WTC11 (cell line): ENCODE results near the gene ASB11. TPM values are rescaled to one million over a fixed set of nuclear protein-coding genes. Genes with fewer than 3 reads are reported as not detected.

Source experiments
- ATAC-seq: fragments of 200-7000 bp; cut with Tn5 transposase; 2 replicates; pipeline ENCODE4 v1.10.0; 2021; ENCODE audit warnings: mild to moderate bottlenecking, moderate library complexity
- Bru-seq: library from RNA; stranded (reverse); fragments of 400-500 nt; gene quantifications from one replicate; lab custom pipeline; 2021; lab: Mats Ljungman, UMichigan
- CTCF ChIA-PET: fragments of 300-600 bp; sonication (Branson Sonifier 250); formaldehyde crosslinking; loops from one replicate; lab custom pipeline; 2021; ENCODE audit warnings: antibody characterized with exemption; lab: Charles Lee
- POLR2A ChIA-PET: fragments of 350-600 bp; sonication (Branson Sonifier 250); formaldehyde crosslinking; loops from one replicate; lab custom pipeline; 2021; ENCODE audit warnings: antibody characterized with exemption; lab: Charles Lee
- DNase-seq: peaks from one replicate; pipeline ENCODE4 v3.0.0; 2021; ENCODE audit warnings: low spot score
- H3K27ac Mint-ChIP-seq: 2 replicates; pipeline ENCODE4 v1.8.0; 2021; ENCODE audit warnings: mixed read lengths
- H3K27me3 Mint-ChIP-seq: 2 replicates; pipeline ENCODE4 v1.8.0; 2021; ENCODE audit warnings: low read depth, mild to moderate bottlenecking, moderate library complexity, mixed read lengths
- H3K36me3 Mint-ChIP-seq: 2 replicates; pipeline ENCODE4 v1.8.0; 2021; ENCODE audit warnings: mixed read lengths
- H3K4me1 Mint-ChIP-seq: 2 replicates; pipeline ENCODE4 v1.8.0; 2022; ENCODE audit warnings: mixed read lengths
- H3K4me3 Mint-ChIP-seq: 2 replicates; pipeline ENCODE4 v1.8.0; 2021; ENCODE audit warnings: mild to moderate bottlenecking, moderate library complexity, mixed read lengths
- H3K9me3 Mint-ChIP-seq: 2 replicates; pipeline ENCODE4 v1.8.0; 2021; ENCODE audit warnings: mixed read lengths
- ATF1 ChIP-seq: sonication (generic); formaldehyde crosslinking; IDR thresholded peaks from 2 replicates; pipeline ENCODE4 v1.8.1; 2023; ENCODE audit warnings: mild to moderate bottlenecking, moderate library complexity, missing genetic modification reagents
- GRHL2 ChIP-seq: fragments of 250-450 bp; sonication (Bioruptor Pico); IDR thresholded peaks from 2 replicates; pipeline ENCODE4 v1.8.0; 2022; ENCODE audit warnings: mild to moderate bottlenecking, moderate library complexity; ENCODE audit not compliant: insufficient replicate concordance, severe bottlenecking
- JUN ChIP-seq: sonication (generic); formaldehyde crosslinking; IDR thresholded peaks from 2 replicates; pipeline ENCODE4 v1.8.0; 2023; ENCODE audit warnings: mild to moderate bottlenecking, missing genetic modification reagents
- NFE2L1 ChIP-seq: sonication (generic); formaldehyde crosslinking; IDR thresholded peaks from 2 replicates; pipeline ENCODE4 v1.8.1; 2023; ENCODE audit warnings: missing genetic modification reagents
- NFYB ChIP-seq: sonication (generic); formaldehyde crosslinking; conservative IDR thresholded peaks from 2 replicates; pipeline ENCODE4 v1.8.0; 2022; ENCODE audit warnings: low read depth, missing genetic modification reagents
- SOX15 ChIP-seq: fragments of 250-450 bp; sonication (Bioruptor Pico); IDR thresholded peaks from 2 replicates; pipeline ENCODE4 v1.9.0; 2021; ENCODE audit warnings: mild to moderate bottlenecking
- TP53 ChIP-seq: sonication (generic); formaldehyde crosslinking; IDR thresholded peaks from 2 replicates; pipeline ENCODE4 v1.8.1; 2023; ENCODE audit warnings: mild to moderate bottlenecking, missing genetic modification reagents
- ZNF138 ChIP-seq: sonication (generic); formaldehyde crosslinking; conservative IDR thresholded peaks from 2 replicates; pipeline ENCODE4 v1.8.1; 2022; ENCODE audit warnings: mild to moderate bottlenecking, moderate library complexity, missing genetic modification reagents
- ZNF317 ChIP-seq: sonication (generic); formaldehyde crosslinking; IDR thresholded peaks from 2 replicates; pipeline ENCODE4 v1.8.1; 2023; ENCODE audit warnings: low read depth, mild to moderate bottlenecking, moderate library complexity, missing genetic modification reagents, borderline replicate concordance
- ZNF423 ChIP-seq: fragments of 250-450 bp; sonication (Bioruptor Pico); IDR thresholded peaks from 2 replicates; pipeline ENCODE4 v2.1.2; 2022; ENCODE audit warnings: mild to moderate bottlenecking, moderate library complexity
- long read RNA-seq, 3 experiments: library from RNA in 1 of 3; library from capped mRNA in 1 of 3; library from polyadenylated mRNA in 1 of 3; unstranded in 2 of 3; stranded (forward) in 1 of 3; transcript quantifications; one replicate each; pipeline ENCODE4 v2.0.0, GENCODE V29; 2021
- total RNA-seq: library from RNA; stranded (reverse); gene quantifications from 3 replicates; pipeline ENCODE4 v1.2.3, GENCODE V29; 2021
- TF ChIP-seq, protein P1 (sequence below): sonication (generic); formaldehyde crosslinking; IDR thresholded peaks from 2 replicates; pipeline ENCODE4 v1.8.1; 2023; ENCODE audit warnings: mild to moderate bottlenecking, moderate library complexity, missing genetic modification reagents
- TF ChIP-seq, protein P2 (sequence below): sonication (generic); formaldehyde crosslinking; IDR thresholded peaks from 2 replicates; pipeline ENCODE4 v1.8.0; 2023; ENCODE audit warnings: mild to moderate bottlenecking, missing genetic modification reagents
- TF ChIP-seq, protein P3 (sequence below): sonication (generic); formaldehyde crosslinking; IDR thresholded peaks from 2 replicates; pipeline ENCODE4 v1.8.0; 2022; ENCODE audit warnings: missing genetic modification reagents
- TF ChIP-seq, protein P4 (sequence below): fragments of 250-450 bp; sonication (Bioruptor Pico); IDR thresholded peaks from 2 replicates; pipeline ENCODE4 v1.9.0; 2021; ENCODE audit warnings: moderate library complexity, mild to moderate bottlenecking, inconsistent platforms, borderline replicate concordance
- TF ChIP-seq, protein P5 (sequence below): fragments of 250-450 bp; sonication (Bioruptor Pico); IDR thresholded peaks from 2 replicates; pipeline ENCODE4 v1.8.0; 2021; ENCODE audit warnings: mild to moderate bottlenecking
- TF ChIP-seq, protein P6 (sequence below): sonication (generic); formaldehyde crosslinking; IDR thresholded peaks from 2 replicates; pipeline ENCODE4 v1.8.1; 2023; ENCODE audit warnings: mild to moderate bottlenecking, missing genetic modification reagents

Gene ASB11, protein sequence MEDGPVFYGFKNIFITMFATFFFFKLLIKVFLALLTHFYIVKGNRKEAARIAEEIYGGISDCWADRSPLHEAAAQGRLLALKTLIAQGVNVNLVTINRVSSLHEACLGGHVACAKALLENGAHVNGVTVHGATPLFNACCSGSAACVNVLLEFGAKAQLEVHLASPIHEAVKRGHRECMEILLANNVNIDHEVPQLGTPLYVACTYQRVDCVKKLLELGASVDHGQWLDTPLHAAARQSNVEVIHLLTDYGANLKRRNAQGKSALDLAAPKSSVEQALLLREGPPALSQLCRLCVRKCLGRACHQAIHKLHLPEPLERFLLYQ
- total RNA-seq (not detected in 3 replicates), Bru-seq, nascent RNA (percentile 1 among the genes with signal in this experiment)
- long read RNA-seq, experiment 1: 0 reads
- long read RNA-seq, experiment 2: 0 reads
- long read RNA-seq, experiment 3: 0 reads

DNA sequence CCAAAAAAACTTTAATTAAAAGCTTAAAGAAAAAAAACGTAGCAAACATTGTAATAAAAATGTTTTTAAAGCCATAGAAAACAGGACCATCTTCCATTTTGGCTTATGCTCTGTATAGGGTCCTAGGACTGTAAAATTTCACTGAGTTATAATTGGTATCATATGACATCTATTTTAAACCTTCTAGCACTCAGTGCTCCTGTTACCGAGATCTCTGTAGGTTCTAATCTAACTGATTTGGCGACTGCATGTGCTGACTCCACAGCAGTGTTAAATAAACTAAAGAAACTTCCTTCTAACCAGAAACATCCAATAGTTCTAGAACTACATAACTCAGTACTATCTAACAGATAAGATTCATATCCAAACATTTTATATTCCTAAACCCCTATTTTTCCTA, at the start of gene ASB11:
Gene ASB11 (minus strand): TSS at position 132 of the 400 bp plus-strand sequence. CDS start 35 bp downstream, at position 97.
- TF ChIP-seq, protein P1, sequence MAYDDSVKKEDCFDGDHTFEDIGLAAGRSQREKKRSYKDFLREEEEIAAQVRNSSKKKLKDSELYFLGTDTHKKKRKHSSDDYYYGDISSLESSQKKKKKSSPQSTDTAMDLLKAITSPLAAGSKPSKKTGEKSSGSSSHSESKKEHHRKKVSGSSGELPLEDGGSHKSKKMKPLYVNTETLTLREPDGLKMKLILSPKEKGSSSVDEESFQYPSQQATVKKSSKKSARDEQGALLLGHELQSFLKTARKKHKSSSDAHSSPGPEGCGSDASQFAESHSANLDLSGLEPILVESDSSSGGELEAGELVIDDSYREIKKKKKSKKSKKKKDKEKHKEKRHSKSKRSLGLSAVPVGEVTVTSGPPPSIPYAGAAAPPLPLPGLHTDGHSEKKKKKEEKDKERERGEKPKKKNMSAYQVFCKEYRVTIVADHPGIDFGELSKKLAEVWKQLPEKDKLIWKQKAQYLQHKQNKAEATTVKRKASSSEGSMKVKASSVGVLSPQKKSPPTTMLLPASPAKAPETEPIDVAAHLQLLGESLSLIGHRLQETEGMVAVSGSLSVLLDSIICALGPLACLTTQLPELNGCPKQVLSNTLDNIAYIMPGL (CRISPR knock-in tag): no peak
- TF ChIP-seq, protein P2, sequence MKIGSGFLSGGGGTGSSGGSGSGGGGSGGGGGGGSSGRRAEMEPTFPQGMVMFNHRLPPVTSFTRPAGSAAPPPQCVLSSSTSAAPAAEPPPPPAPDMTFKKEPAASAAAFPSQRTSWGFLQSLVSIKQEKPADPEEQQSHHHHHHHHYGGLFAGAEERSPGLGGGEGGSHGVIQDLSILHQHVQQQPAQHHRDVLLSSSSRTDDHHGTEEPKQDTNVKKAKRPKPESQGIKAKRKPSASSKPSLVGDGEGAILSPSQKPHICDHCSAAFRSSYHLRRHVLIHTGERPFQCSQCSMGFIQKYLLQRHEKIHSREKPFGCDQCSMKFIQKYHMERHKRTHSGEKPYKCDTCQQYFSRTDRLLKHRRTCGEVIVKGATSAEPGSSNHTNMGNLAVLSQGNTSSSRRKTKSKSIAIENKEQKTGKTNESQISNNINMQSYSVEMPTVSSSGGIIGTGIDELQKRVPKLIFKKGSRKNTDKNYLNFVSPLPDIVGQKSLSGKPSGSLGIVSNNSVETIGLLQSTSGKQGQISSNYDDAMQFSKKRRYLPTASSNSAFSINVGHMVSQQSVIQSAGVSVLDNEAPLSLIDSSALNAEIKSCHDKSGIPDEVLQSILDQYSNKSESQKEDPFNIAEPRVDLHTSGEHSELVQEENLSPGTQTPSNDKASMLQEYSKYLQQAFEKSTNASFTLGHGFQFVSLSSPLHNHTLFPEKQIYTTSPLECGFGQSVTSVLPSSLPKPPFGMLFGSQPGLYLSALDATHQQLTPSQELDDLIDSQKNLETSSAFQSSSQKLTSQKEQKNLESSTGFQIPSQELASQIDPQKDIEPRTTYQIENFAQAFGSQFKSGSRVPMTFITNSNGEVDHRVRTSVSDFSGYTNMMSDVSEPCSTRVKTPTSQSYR: no peak
- TF ChIP-seq NFE2L1 (CRISPR knock-in tag) (no peak), NFYB (CRISPR knock-in tag) (no peak), ZNF138 (no peak), SOX15 (CRISPR knock-in tag) (no peak)
- TF ChIP-seq, protein P3, sequence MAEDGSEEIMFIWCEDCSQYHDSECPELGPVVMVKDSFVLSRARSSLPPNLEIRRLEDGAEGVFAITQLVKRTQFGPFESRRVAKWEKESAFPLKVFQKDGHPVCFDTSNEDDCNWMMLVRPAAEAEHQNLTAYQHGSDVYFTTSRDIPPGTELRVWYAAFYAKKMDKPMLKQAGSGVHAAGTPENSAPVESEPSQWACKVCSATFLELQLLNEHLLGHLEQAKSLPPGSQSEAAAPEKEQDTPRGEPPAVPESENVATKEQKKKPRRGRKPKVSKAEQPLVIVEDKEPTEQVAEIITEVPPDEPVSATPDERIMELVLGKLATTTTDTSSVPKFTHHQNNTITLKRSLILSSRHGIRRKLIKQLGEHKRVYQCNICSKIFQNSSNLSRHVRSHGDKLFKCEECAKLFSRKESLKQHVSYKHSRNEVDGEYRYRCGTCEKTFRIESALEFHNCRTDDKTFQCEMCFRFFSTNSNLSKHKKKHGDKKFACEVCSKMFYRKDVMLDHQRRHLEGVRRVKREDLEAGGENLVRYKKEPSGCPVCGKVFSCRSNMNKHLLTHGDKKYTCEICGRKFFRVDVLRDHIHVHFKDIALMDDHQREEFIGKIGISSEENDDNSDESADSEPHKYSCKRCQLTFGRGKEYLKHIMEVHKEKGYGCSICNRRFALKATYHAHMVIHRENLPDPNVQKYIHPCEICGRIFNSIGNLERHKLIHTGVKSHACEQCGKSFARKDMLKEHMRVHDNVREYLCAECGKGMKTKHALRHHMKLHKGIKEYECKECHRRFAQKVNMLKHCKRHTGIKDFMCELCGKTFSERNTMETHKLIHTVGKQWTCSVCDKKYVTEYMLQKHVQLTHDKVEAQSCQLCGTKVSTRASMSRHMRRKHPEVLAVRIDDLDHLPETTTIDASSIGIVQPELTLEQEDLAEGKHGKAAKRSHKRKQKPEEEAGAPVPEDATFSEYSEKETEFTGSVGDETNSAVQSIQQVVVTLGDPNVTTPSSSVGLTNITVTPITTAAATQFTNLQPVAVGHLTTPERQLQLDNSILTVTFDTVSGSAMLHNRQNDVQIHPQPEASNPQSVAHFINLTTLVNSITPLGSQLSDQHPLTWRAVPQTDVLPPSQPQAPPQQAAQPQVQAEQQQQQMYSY: no peak
- TF ChIP-seq, protein P4, sequence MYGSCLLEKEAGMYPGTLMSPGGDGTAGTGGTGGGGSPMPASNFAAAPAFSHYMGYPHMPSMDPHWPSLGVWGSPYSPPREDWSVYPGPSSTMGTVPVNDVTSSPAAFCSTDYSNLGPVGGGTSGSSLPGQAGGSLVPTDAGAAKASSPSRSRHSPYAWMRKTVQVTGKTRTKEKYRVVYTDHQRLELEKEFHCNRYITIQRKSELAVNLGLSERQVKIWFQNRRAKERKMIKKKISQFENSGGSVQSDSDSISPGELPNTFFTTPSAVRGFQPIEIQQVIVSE (CRISPR knock-in tag): no peak
- ATAC-seq: no peak
- Mint-ChIP-seq H3K27ac (no peak within 1 kb of the TSS), H3K36me3 (peaks cover 4% of the 10 kb centered on the region; the same call in 1 of the 2 replicates), H3K4me3 (no peak within 1 kb of the TSS), H3K4me1 (no peaks in the 10 kb centered on the region), H3K9me3 (no peaks in the 10 kb centered on the region), H3K27me3 (no peaks in the 10 kb centered on the region)
- ChIA-PET POLR2A (no interaction called here), CTCF (no interaction called here)
- no peak for DNase-seq

DNA sequence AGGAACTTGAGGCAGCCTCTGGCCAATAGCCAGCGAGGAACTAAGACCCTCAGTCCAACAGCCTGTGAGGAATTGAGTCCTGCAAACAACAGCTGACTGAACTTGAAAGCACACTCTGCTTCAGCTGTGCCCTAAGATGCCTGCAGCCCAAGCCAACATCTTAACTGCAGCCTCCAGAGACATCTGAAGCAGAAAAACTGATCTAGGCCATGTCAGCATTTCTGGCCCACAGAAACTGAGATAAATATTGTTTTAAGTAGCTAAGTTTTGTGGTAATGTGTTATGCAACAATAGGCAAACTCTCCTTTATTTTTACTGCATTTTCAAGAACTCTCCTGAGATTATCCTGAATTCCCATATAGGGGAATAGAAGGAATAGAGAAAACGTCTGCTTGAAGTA, 44.3 kb upstream of the ASB11 start:
- Mint-ChIP-seq H3K4me3 (no peak overlapping the region), H3K27me3 (no peaks in the 10 kb centered on the region), H3K9me3 (peaks cover 7% of the 10 kb centered on the region), H3K36me3 (no peaks in the 10 kb centered on the region), H3K27ac (no peak overlapping the region), H3K4me1 (no peaks in the 10 kb centered on the region)
- CTCF ChIA-PET: no interaction called here
- ATAC-seq (no peak), DNase-seq (no peak)
- POLR2A ChIA-PET: no interaction called here
- TF ChIP-seq ZNF317 (no peak), NFYB (CRISPR knock-in tag) (no peak), GRHL2 (CRISPR knock-in tag) (no peak), JUN (CRISPR knock-in tag) (no peak), ZNF423 (CRISPR knock-in tag) (no peak), TP53 (CRISPR knock-in tag) (no peak), ATF1 (CRISPR knock-in tag) (no peak)
- TF ChIP-seq, protein P4 (CRISPR knock-in tag): no peak
- TF ChIP-seq, protein P5, sequence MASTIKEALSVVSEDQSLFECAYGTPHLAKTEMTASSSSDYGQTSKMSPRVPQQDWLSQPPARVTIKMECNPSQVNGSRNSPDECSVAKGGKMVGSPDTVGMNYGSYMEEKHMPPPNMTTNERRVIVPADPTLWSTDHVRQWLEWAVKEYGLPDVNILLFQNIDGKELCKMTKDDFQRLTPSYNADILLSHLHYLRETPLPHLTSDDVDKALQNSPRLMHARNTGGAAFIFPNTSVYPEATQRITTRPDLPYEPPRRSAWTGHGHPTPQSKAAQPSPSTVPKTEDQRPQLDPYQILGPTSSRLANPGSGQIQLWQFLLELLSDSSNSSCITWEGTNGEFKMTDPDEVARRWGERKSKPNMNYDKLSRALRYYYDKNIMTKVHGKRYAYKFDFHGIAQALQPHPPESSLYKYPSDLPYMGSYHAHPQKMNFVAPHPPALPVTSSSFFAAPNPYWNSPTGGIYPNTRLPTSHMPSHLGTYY (CRISPR knock-in tag): no peak
- TF ChIP-seq, protein P1 (CRISPR knock-in tag): no peak
- TF ChIP-seq, protein P6, sequence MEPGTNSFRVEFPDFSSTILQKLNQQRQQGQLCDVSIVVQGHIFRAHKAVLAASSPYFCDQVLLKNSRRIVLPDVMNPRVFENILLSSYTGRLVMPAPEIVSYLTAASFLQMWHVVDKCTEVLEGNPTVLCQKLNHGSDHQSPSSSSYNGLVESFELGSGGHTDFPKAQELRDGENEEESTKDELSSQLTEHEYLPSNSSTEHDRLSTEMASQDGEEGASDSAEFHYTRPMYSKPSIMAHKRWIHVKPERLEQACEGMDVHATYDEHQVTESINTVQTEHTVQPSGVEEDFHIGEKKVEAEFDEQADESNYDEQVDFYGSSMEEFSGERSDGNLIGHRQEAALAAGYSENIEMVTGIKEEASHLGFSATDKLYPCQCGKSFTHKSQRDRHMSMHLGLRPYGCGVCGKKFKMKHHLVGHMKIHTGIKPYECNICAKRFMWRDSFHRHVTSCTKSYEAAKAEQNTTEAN (CRISPR knock-in tag): no peak
